WTC11 (cell line): ENCODE results near the gene TP53BP1. TPM values are rescaled to one million over a fixed set of nuclear protein-coding genes. Genes with fewer than 3 reads are reported as not detected.

Experiments
- ATAC-seq: fragments of 200-7000 bp; cut with Tn5 transposase; 2 replicates; pipeline ENCODE4 v1.10.0; 2021; ENCODE audit warnings: mild to moderate bottlenecking, moderate library complexity
- CTCF ChIA-PET: fragments of 300-600 bp; sonication (Branson Sonifier 250); formaldehyde crosslinking; loops from one replicate; lab custom pipeline; 2021; ENCODE audit warnings: antibody characterized with exemption; lab: Charles Lee
- POLR2A ChIA-PET: fragments of 350-600 bp; sonication (Branson Sonifier 250); formaldehyde crosslinking; loops from one replicate; lab custom pipeline; 2021; ENCODE audit warnings: antibody characterized with exemption; lab: Charles Lee
- DNase-seq: peaks from one replicate; pipeline ENCODE4 v3.0.0; 2021; ENCODE audit warnings: low spot score
- H3K27ac Mint-ChIP-seq: 2 replicates; pipeline ENCODE4 v1.8.0; 2021; ENCODE audit warnings: mixed read lengths
- H3K27me3 Mint-ChIP-seq: 2 replicates; pipeline ENCODE4 v1.8.0; 2021; ENCODE audit warnings: low read depth, mild to moderate bottlenecking, moderate library complexity, mixed read lengths
- H3K36me3 Mint-ChIP-seq: 2 replicates; pipeline ENCODE4 v1.8.0; 2021; ENCODE audit warnings: mixed read lengths
- H3K4me1 Mint-ChIP-seq: 2 replicates; pipeline ENCODE4 v1.8.0; 2022; ENCODE audit warnings: mixed read lengths
- H3K4me3 Mint-ChIP-seq: 2 replicates; pipeline ENCODE4 v1.8.0; 2021; ENCODE audit warnings: mild to moderate bottlenecking, moderate library complexity, mixed read lengths
- H3K9me3 Mint-ChIP-seq: 2 replicates; pipeline ENCODE4 v1.8.0; 2021; ENCODE audit warnings: mixed read lengths
- ATF6 ChIP-seq: sonication (generic); formaldehyde crosslinking; IDR thresholded peaks from 2 replicates; pipeline ENCODE4 v1.8.1; 2023; ENCODE audit warnings: mild to moderate bottlenecking, missing genetic modification reagents
- CBFB ChIP-seq: sonication (generic); formaldehyde crosslinking; IDR thresholded peaks from 2 replicates; pipeline ENCODE4 v1.8.1; 2022; ENCODE audit warnings: mild to moderate bottlenecking, low read depth, missing genetic modification reagents
- CREB1 ChIP-seq: sonication (generic); formaldehyde crosslinking; IDR thresholded peaks from 2 replicates; pipeline ENCODE4 v1.8.0; 2023; ENCODE audit warnings: mild to moderate bottlenecking, missing genetic modification reagents
- CREM ChIP-seq: sonication (generic); formaldehyde crosslinking; IDR thresholded peaks from 2 replicates; pipeline ENCODE4 v1.8.1; 2022; ENCODE audit warnings: mild to moderate bottlenecking, missing genetic modification reagents, moderate library complexity
- CTCF ChIP-seq: fragments of 200-600 bp; IDR thresholded peaks from 2 replicates; pipeline ENCODE4 v1.8.0; 2022; ENCODE audit warnings: antibody characterized with exemption
- E2F5 ChIP-seq: sonication (generic); formaldehyde crosslinking; IDR thresholded peaks from 2 replicates; pipeline ENCODE4 v1.8.1; 2022; ENCODE audit warnings: mild to moderate bottlenecking, moderate library complexity, missing genetic modification reagents
- FOXP4 ChIP-seq: sonication (generic); formaldehyde crosslinking; IDR thresholded peaks from 2 replicates; pipeline ENCODE4 v1.8.0; 2022; ENCODE audit warnings: mild to moderate bottlenecking, missing genetic modification reagents
- GRHL2 ChIP-seq: fragments of 250-450 bp; sonication (Bioruptor Pico); IDR thresholded peaks from 2 replicates; pipeline ENCODE4 v1.8.0; 2022; ENCODE audit warnings: mild to moderate bottlenecking, moderate library complexity; ENCODE audit not compliant: insufficient replicate concordance, severe bottlenecking
- MLX ChIP-seq: sonication (generic); formaldehyde crosslinking; IDR thresholded peaks from 2 replicates; pipeline ENCODE4 v1.8.1; 2023; ENCODE audit warnings: mild to moderate bottlenecking, missing genetic modification reagents, moderate library complexity
- NR3C1 ChIP-seq: sonication (generic); formaldehyde crosslinking; conservative IDR thresholded peaks from 2 replicates; pipeline ENCODE4 v1.8.1; 2023; ENCODE audit warnings: low read depth, mild to moderate bottlenecking, missing genetic modification reagents
- OVOL2 ChIP-seq: fragments of 250-450 bp; sonication (Bioruptor Pico); IDR thresholded peaks from 2 replicates; pipeline ENCODE4 v1.9.0; 2021; ENCODE audit warnings: mild to moderate bottlenecking, borderline replicate concordance
- PREB ChIP-seq: sonication (generic); formaldehyde crosslinking; IDR thresholded peaks from 2 replicates; pipeline ENCODE4 v1.8.1; 2022; ENCODE audit warnings: mild to moderate bottlenecking, missing genetic modification reagents, moderate library complexity, borderline replicate concordance
- PRRX2 ChIP-seq: fragments of 250-450 bp; sonication (Bioruptor Pico); IDR thresholded peaks from 2 replicates; pipeline ENCODE4 v1.8.0; 2021; ENCODE audit warnings: mild to moderate bottlenecking
- SOX15 ChIP-seq: fragments of 250-450 bp; sonication (Bioruptor Pico); IDR thresholded peaks from 2 replicates; pipeline ENCODE4 v1.9.0; 2021; ENCODE audit warnings: mild to moderate bottlenecking
- TP53 ChIP-seq: sonication (generic); formaldehyde crosslinking; IDR thresholded peaks from 2 replicates; pipeline ENCODE4 v1.8.1; 2023; ENCODE audit warnings: mild to moderate bottlenecking, missing genetic modification reagents
- USF1 ChIP-seq: sonication (generic); formaldehyde crosslinking; IDR thresholded peaks from 2 replicates; pipeline ENCODE4 v1.8.0; 2022; ENCODE audit warnings: mild to moderate bottlenecking, missing genetic modification reagents
- ZNF138 ChIP-seq: sonication (generic); formaldehyde crosslinking; conservative IDR thresholded peaks from 2 replicates; pipeline ENCODE4 v1.8.1; 2022; ENCODE audit warnings: mild to moderate bottlenecking, moderate library complexity, missing genetic modification reagents
- ZNF219 ChIP-seq: sonication (generic); formaldehyde crosslinking; IDR thresholded peaks from 2 replicates; pipeline ENCODE4 v1.8.0; 2023; ENCODE audit warnings: missing genetic modification reagents, mild to moderate bottlenecking, borderline replicate concordance
- ZNF281 ChIP-seq: sonication (generic); formaldehyde crosslinking; IDR thresholded peaks from 2 replicates; pipeline ENCODE4 v1.8.0; 2023; ENCODE audit warnings: mild to moderate bottlenecking, missing genetic modification reagents
- ZNF532 ChIP-seq: fragments of 250-450 bp; sonication (Bioruptor Pico); IDR thresholded peaks from 2 replicates; pipeline ENCODE4 v1.9.0; 2021; ENCODE audit warnings: mild to moderate bottlenecking, borderline replicate concordance
- total RNA-seq: library from RNA; stranded (reverse); gene quantifications from 3 replicates; pipeline ENCODE4 v1.2.3, GENCODE V29; 2021

The TP53BP1 gene
- total RNA-seq, 1 experiment from 2014 or later = 67.1 TPM

GRCh38 chr15:43519196-43519595 is 26.2 kb upstream of the TP53BP1 start:
- ATAC-seq (no peak), DNase-seq (no peak)
- peaks cover 66% of the 10 kb centered on the region for H3K27me3 Mint-ChIP-seq
- ChIA-PET POLR2A (no interaction called here), CTCF (no interaction called here)
- peak overlapping the region; percentile 93 for H3K4me3 Mint-ChIP-seq
- TF ChIP-seq ZNF219 (CRISPR knock-in tag) = no peak
- no peak for TF ChIP-seq OVOL2 (CRISPR knock-in tag)
- no peak for TF ChIP-seq ZNF281
- TF ChIP-seq ZNF138 (CRISPR knock-in tag) = no peak
- no peak for TF ChIP-seq USF1 (CRISPR knock-in tag)
- no peak for TF ChIP-seq CBFB (CRISPR knock-in tag)
- TF ChIP-seq CREM (CRISPR knock-in tag) = no peak
- TF ChIP-seq FOXP4 (CRISPR knock-in tag) = no peak
- no peak for TF ChIP-seq E2F5
- TF ChIP-seq CTCF = no peak
- no peak for TF ChIP-seq NR3C1 (CRISPR knock-in tag)
- no peak for TF ChIP-seq MLX (CRISPR knock-in tag)
- TF ChIP-seq CREB1 (CRISPR knock-in tag) = no peak
- TF ChIP-seq SOX15 = no peak
- no peak for TF ChIP-seq TP53
- TF ChIP-seq PREB (CRISPR knock-in tag) = no peak
- no peak for TF ChIP-seq ATF6 (CRISPR knock-in tag)
- TF ChIP-seq GRHL2 (CRISPR knock-in tag) = no peak
- TF ChIP-seq PRRX2 = no peak
- no peak for TF ChIP-seq ZNF532 (CRISPR knock-in tag)
- TF ChIP-seq, all 79 proteins: peak for 0
- Mint-ChIP-seq H3K27ac (no peak overlapping the region), H3K9me3 (no peaks in the 10 kb centered on the region), H3K36me3 (no peaks in the 10 kb centered on the region), H3K4me1 (peaks cover 35% of the 10 kb centered on the region)
